Mesenchymal stem cell (in vitro differentiated cells and primary cell): ENCODE data around the gene MOBP.

Source experiments
- DNase-seq: peaks from one replicate; pipeline ENCODE4 v3.0.0-alpha.2; 2013
- H2AFZ ChIP-seq: one replicate; pipeline ENCODE4 v1.6.1; 2013; ENCODE audit warnings: low read depth, mild to moderate bottlenecking, control low read depth, inconsistent platforms, low read length, moderate library complexity
- H2AK5ac ChIP-seq: 2 replicates; pipeline ENCODE4 v1.6.1; 2013; ENCODE audit warnings: low read length, moderate library complexity, mild to moderate bottlenecking, inconsistent platforms; ENCODE audit not compliant: severe bottlenecking
- H2BK120ac ChIP-seq: one replicate; pipeline ENCODE4 v1.6.1; 2013; ENCODE audit warnings: low read depth, mild to moderate bottlenecking, inconsistent platforms, low read length, moderate library complexity
- H2BK12ac ChIP-seq, 2 experiments: one replicate each; pipeline ENCODE4 v1.6.1; 2013; ENCODE audit warnings: inconsistent platforms in 2 of 2, low read length in 2 of 2, mild to moderate bottlenecking in 2 of 2, moderate library complexity in 2 of 2, control low read depth in 1 of 2
- H2BK15ac ChIP-seq: one replicate; pipeline ENCODE4 v1.6.1; 2013; ENCODE audit warnings: mild to moderate bottlenecking, low read depth, inconsistent platforms; ENCODE audit not compliant: poor library complexity, severe bottlenecking
- H2BK5ac ChIP-seq: 2 replicates; pipeline ENCODE4 v1.6.1; 2013; ENCODE audit warnings: low read depth, mild to moderate bottlenecking, low read length, control low read depth, inconsistent platforms; ENCODE audit not compliant: poor library complexity, severe bottlenecking
- H3K14ac ChIP-seq, 2 experiments: one replicate each; pipeline ENCODE4 v1.6.1; 2013; ENCODE audit warnings: inconsistent platforms in 2 of 2, low read length in 2 of 2, control low read depth in 1 of 2, mild to moderate bottlenecking in 1 of 2, moderate library complexity in 1 of 2
- H3K18ac ChIP-seq, 2 experiments: one replicate each; pipeline ENCODE4 v1.6.1; 2013; ENCODE audit warnings: inconsistent platforms in 2 of 2, low read length in 2 of 2, control low read depth in 1 of 2, low read depth in 1 of 2, mild to moderate bottlenecking in 1 of 2
- H3K23ac ChIP-seq, 2 experiments: one replicate each; pipeline ENCODE4 v1.6.1; 2013; ENCODE audit warnings: inconsistent platforms in 2 of 2, low read length in 2 of 2, mild to moderate bottlenecking in 2 of 2, moderate library complexity in 2 of 2, control low read depth in 1 of 2
- H3K27ac ChIP-seq: 2 replicates; pipeline ENCODE4 v1.5.1; 2013; ENCODE audit warnings: mild to moderate bottlenecking, moderate library complexity, low read length, control low read depth, inconsistent platforms; ENCODE audit not compliant: poor library complexity, severe bottlenecking
- H3K27me3 ChIP-seq, 2 experiments: 2 replicates each; pipeline versions ENCODE4 v1.6.1 to v1.7.0; 2013; ENCODE audit warnings: low read length in 2 of 2, mild to moderate bottlenecking in 2 of 2, moderate library complexity in 2 of 2, control low read depth in 1 of 2, inconsistent platforms in 1 of 2; ENCODE audit not compliant: control insufficient read depth in 1 of 2, insufficient read depth in 1 of 2
- H3K36me3 ChIP-seq, 2 experiments: 2 replicates each; pipeline versions ENCODE4 v1.6.1 to v1.7.0; 2013; ENCODE audit warnings: low read length in 2 of 2, control low read depth in 1 of 2, inconsistent platforms in 1 of 2, low read depth in 1 of 2, mild to moderate bottlenecking in 1 of 2; ENCODE audit not compliant: insufficient read depth in 2 of 2, control insufficient read depth in 1 of 2
- H3K4ac ChIP-seq, 2 experiments: one replicate each; pipeline ENCODE4 v1.6.1; 2013; ENCODE audit warnings: inconsistent platforms in 2 of 2, low read length in 2 of 2, mild to moderate bottlenecking in 2 of 2, moderate library complexity in 2 of 2, control low read depth in 1 of 2, low read depth in 1 of 2
- H3K4me1 ChIP-seq: 2 replicates; pipeline ENCODE4 v1.6.1; 2013; ENCODE audit warnings: low read depth, low read length, control low read depth; ENCODE audit not compliant: control insufficient read depth, insufficient read depth
- H3K4me2 ChIP-seq: 2 replicates; pipeline ENCODE4 v1.6.1; 2013; ENCODE audit warnings: low read length, mild to moderate bottlenecking, inconsistent platforms; ENCODE audit not compliant: poor library complexity, severe bottlenecking
- H3K4me3 ChIP-seq, 2 experiments: 2 replicates each; pipeline versions ENCODE4 v1.5.1 to v1.7.0; 2013; ENCODE audit warnings: low read length in 2 of 2, mild to moderate bottlenecking in 2 of 2, control low read depth in 1 of 2, low read depth in 1 of 2; ENCODE audit not compliant: insufficient read depth in 1 of 2
- H3K79me1 ChIP-seq: replicated peaks from 2 replicates; pipeline ENCODE4 v1.6.1; 2013; ENCODE audit warnings: mild to moderate bottlenecking, control low read depth, low read length, inconsistent platforms; ENCODE audit not compliant: poor library complexity, severe bottlenecking
- H3K9ac ChIP-seq: 2 replicates; pipeline ENCODE4 v1.7.0; 2013; ENCODE audit warnings: mild to moderate bottlenecking, low read length, moderate library complexity
- H3K9me3 ChIP-seq: 2 replicates; pipeline ENCODE4 v1.7.0; 2013; ENCODE audit warnings: mild to moderate bottlenecking, low read length; ENCODE audit not compliant: control insufficient read depth
- H4K8ac ChIP-seq: one replicate; pipeline ENCODE4 v1.6.1; 2013; ENCODE audit warnings: inconsistent platforms, mild to moderate bottlenecking, low read length, moderate library complexity
- H4K91ac ChIP-seq: one replicate; pipeline ENCODE4 v1.6.1; 2013; ENCODE audit warnings: mild to moderate bottlenecking, low read length, inconsistent platforms
- WGBS: methylation state at CpG from one replicate; pipeline ENCODE4 v1.1.7; 2013; ENCODE audit warnings: mixed read lengths; 5-methylcytosine and 5-hydroxymethylcytosine counted together

Gene MOBP

DNA sequence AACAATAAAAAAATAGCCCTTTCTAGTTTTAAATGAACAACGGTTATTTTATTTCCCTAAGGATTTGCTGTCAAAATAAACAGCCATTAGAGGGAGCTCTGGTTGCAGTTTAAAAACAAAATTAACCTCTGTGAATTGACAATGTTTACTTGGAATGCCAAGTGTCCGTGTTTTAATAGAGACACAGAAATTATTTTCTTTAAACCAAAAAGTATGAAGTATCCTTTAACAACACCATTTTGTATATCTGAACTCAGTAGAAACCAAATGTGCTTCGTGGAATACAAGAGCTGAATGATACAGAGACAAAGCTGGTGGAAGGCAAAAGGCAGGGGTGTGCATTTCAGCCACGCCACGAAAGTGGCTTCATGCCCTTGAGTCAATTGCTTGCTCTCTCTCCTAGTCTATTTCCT is 74.4 kb downstream of the MOBP start:
- 65% methylated on average over 3 of the region's 5 CpGs for WGBS
- Histone ChIP-seq H3K23ac (no peak overlapping the region), H2BK5ac (no peak overlapping the region)

DNA sequence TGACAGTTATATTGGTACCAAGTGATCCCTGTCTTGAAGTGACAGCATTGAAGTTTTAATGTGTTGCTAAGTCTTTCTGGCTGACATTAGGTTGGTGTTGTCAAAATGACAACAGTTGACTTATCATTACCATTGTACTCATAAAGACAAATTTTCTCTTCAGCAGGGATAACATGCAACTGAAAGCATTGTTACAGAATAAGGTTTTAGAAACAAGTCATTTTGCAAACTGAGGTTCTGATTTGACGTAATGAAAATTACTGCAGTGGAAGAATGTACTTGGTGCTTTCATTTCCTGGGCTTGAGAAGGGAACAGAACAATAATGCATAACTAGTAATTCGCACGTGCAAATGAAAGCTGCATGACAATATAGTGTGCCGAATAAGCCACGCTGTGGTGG is 75.1 kb downstream of the MOBP start:
- no peak overlapping the region for H3K23ac ChIP-seq
- no peak overlapping the region for H2BK5ac ChIP-seq
- no peak overlapping the region for H2BK120ac ChIP-seq
- H3K9me3 ChIP-seq = no peaks in the 10 kb centered on the region
- H3K36me3 ChIP-seq = no peaks in the 10 kb centered on the region
- no peak overlapping the region for H4K8ac ChIP-seq
- H3K79me1 ChIP-seq = no peaks in the 10 kb centered on the region
- no peak overlapping the region for H3K4ac ChIP-seq
- H3K4me1 ChIP-seq = no peaks in the 10 kb centered on the region
- H3K4me3 ChIP-seq = no peak overlapping the region
- H3K9ac ChIP-seq = no peak overlapping the region
- no peaks in the 10 kb centered on the region for H3K27me3 ChIP-seq
- no peak overlapping the region for H3K27ac ChIP-seq
- H2BK15ac ChIP-seq = no peak overlapping the region
- no peak overlapping the region for H2AK5ac ChIP-seq
- no peak for DNase-seq
- no peak overlapping the region for H3K14ac ChIP-seq
- no peak overlapping the region for H2BK12ac ChIP-seq
- H3K18ac ChIP-seq = no peak overlapping the region
- no peak overlapping the region for H2AFZ ChIP-seq
- H3K4me2 ChIP-seq = no peak overlapping the region
- H4K91ac ChIP-seq = no peak overlapping the region
- WGBS = 88% methylated on average over 5 of the region's 5 CpGs

More for the DNA sequence above, 74.4 kb downstream of the MOBP start:
- H3K4me2 ChIP-seq = no peak overlapping the region
- H4K91ac ChIP-seq = no peak overlapping the region
- H3K9me3 ChIP-seq = no peaks in the 10 kb centered on the region
- peak; percentile 29 for DNase-seq
- no peaks in the 10 kb centered on the region for H3K27me3 ChIP-seq
- H2BK12ac ChIP-seq = no peak overlapping the region
- H4K8ac ChIP-seq = no peak overlapping the region
- H3K18ac ChIP-seq = no peak overlapping the region
- H2AFZ ChIP-seq = no peak overlapping the region
- no peak overlapping the region for H3K14ac ChIP-seq
- no peak overlapping the region for H2BK15ac ChIP-seq
- H3K27ac ChIP-seq = no peak overlapping the region
- H3K4me3 ChIP-seq = no peak overlapping the region
- H2AK5ac ChIP-seq = no peak overlapping the region
- H2BK120ac ChIP-seq = no peak overlapping the region
- H3K36me3 ChIP-seq = no peaks in the 10 kb centered on the region
- no peak overlapping the region for H3K9ac ChIP-seq
- H3K79me1 ChIP-seq = no peaks in the 10 kb centered on the region
- H3K4me1 ChIP-seq = no peaks in the 10 kb centered on the region
- no peak overlapping the region for H3K4ac ChIP-seq

- H3K4me3 ChIP-seq = no peak overlapping the region
- H3K27me3 ChIP-seq = peaks cover 7 to 13% of the 10 kb centered on the region in 2 experiments
- peak; percentile 18 for DNase-seq
- no peaks in the 10 kb centered on the region for H3K79me1 ChIP-seq
- H3K9me3 ChIP-seq = no peaks in the 10 kb centered on the region
- H4K8ac ChIP-seq = no peak overlapping the region
- 48% methylated on average over 3 of the region's 3 CpGs for WGBS
- no peak overlapping the region for H2BK5ac ChIP-seq
- no peak overlapping the region for H2AFZ ChIP-seq
- H3K18ac ChIP-seq = no peak overlapping the region
- H3K4me2 ChIP-seq = no peak overlapping the region
- no peak overlapping the region for H2BK12ac ChIP-seq
- no peak overlapping the region for H3K14ac ChIP-seq
- no peak overlapping the region for H4K91ac ChIP-seq
- H2BK15ac ChIP-seq = no peak overlapping the region
- no peak overlapping the region for H3K9ac ChIP-seq
- no peak overlapping the region for H3K4ac ChIP-seq
- H3K23ac ChIP-seq = no peak overlapping the region
- no peaks in the 10 kb centered on the region for H3K4me1 ChIP-seq
- H2AK5ac ChIP-seq = no peak overlapping the region
- no peak overlapping the region for H2BK120ac ChIP-seq
- no peaks in the 10 kb centered on the region for H3K36me3 ChIP-seq
- H3K27ac ChIP-seq = no peak overlapping the region
Observed at GRCh38 chr3:39548282-39548681, 80.8 kb downstream of the MOBP start.

DNA sequence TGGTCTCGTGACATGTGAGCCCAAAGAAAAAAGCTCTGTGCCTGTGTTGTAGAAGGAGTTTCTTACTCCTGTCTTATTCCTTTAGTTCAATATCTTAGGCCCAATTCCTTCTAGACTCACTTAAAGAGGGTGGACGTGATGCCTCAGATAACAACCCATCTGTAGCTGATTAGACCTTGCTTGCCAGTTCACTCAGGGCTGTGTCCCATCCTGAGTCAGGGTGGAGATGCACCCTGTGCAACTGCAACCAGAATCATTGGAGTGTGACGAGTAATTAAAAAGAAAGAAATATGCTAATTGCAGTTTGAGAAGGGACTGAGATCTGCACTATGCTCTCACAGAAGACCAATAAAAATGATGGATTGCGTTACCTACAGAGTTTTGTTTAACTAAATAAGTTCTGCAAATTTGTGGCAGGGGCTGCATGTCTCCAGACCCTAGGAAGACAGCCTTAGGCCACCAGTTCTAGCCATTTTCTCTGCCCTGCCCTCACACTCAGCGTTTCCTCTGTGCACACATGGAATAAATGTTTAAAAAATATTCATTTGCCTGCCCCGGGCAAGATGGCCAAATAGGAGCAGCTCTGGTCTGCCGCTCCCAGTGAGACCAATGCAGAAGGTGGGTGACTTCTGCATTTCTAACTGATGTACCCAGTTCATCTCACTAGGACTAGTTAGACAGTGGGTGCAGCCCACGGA is 83.0 kb downstream of the MOBP start:
- no peak overlapping the region for H3K9ac ChIP-seq
- no peaks in the 10 kb centered on the region for H3K79me1 ChIP-seq
- no peaks in the 10 kb centered on the region for H3K36me3 ChIP-seq
- H3K4me3 ChIP-seq = no peak overlapping the region
- no peak overlapping the region for H4K91ac ChIP-seq
- peaks cover 7 to 13% of the 10 kb centered on the region in 2 experiments for H3K27me3 ChIP-seq
- H3K18ac ChIP-seq = no peak overlapping the region
- WGBS = 55% methylated on average over 8 of the region's 8 CpGs
- no peak overlapping the region for H2BK12ac ChIP-seq
- H3K4me1 ChIP-seq = no peaks in the 10 kb centered on the region
- no peak overlapping the region for H3K14ac ChIP-seq
- H3K9me3 ChIP-seq = no peaks in the 10 kb centered on the region
- no peak overlapping the region for H3K4ac ChIP-seq
- no peak overlapping the region for H2AFZ ChIP-seq
- no peak overlapping the region for H2BK120ac ChIP-seq
- H2BK5ac ChIP-seq = no peak overlapping the region
- H4K8ac ChIP-seq = no peak overlapping the region
- H3K23ac ChIP-seq = no peak overlapping the region
- H2BK15ac ChIP-seq = no peak overlapping the region
- H3K4me2 ChIP-seq = no peak overlapping the region
- H3K27ac ChIP-seq = no peak overlapping the region
- no peak for DNase-seq
- no peak overlapping the region for H2AK5ac ChIP-seq
